ENCODE results near the gene SGPP1. TPM values are rescaled to one million over a fixed set of nuclear protein-coding genes. Genes with fewer than 3 reads are reported as not detected.

Gene SGPP1
- total and polyA plus RNA-seq, 10 of the 15 experiments (the other 5 are each of a cell fraction or from before 2014, with no cell fraction given), result 3.5 to 37.7 (median 25.5) TPM

- no peak for TF ChIP-seq DPF2 (IDR thresholded peaks at IDR 0.05)
- TF ChIP-seq IKZF2 (IDR thresholded peaks at IDR 0.05), result peak; percentile 90 to 92
- TF ChIP-seq NBN (IDR thresholded peaks at IDR 0.05), result peak; percentile 56; the same call in 1 of the 2 replicates
- peak; percentile 77 for TF ChIP-seq JUNB (IDR thresholded peaks at IDR 0.05)
- no peak for TF ChIP-seq YY1 (IDR thresholded peaks at IDR 0.05; ENCODE audit: low read depth, low read length)
- TF ChIP-seq ZNF24 (IDR thresholded peaks at IDR 0.05), result no peak
- peak; percentile 53; the same call in 1 of the 2 replicates for TF ChIP-seq NFIC (IDR thresholded peaks at IDR 0.05; ENCODE audit: low read depth, low read length)
- peak; percentile 42; the same call in 1 of the 2 replicates for TF ChIP-seq ATF7 (IDR thresholded peaks at IDR 0.05; ENCODE audit: low read depth)
- TF ChIP-seq SREBF2 (IDR thresholded peaks at IDR 0.05; ENCODE audit: low read length), result no peak
- no peak for TF ChIP-seq POU2F2 (IDR thresholded peaks at IDR 0.05; ENCODE audit: borderline replicate concordance, low read depth, low read length)
- TF ChIP-seq MLLT1 (IDR thresholded peaks at IDR 0.05), result 0 out of 2 replicates have a peak, but pooled peaks have one; percentile 10
- no peak for TF ChIP-seq USF2 (IDR thresholded peaks at IDR 0.05; ENCODE audit: borderline replicate concordance, low read depth, low read length)
- TF ChIP-seq HDGF (IDR thresholded peaks at IDR 0.05), result no peak
- TF ChIP-seq MEF2B (IDR thresholded peaks at IDR 0.05; ENCODE audit: partially characterized antibody, poor library complexity, severe bottlenecking), result peak; percentile 76
- TF ChIP-seq IRF3 (IDR thresholded peaks at IDR 0.05), result no peak
- no peak for TF ChIP-seq JUND (IDR thresholded peaks at IDR 0.05; ENCODE audit: low read depth, low read length)
- no peak for TF ChIP-seq LARP7 (IDR thresholded peaks at IDR 0.05)
- TF ChIP-seq FOXM1 (IDR thresholded peaks at IDR 0.05; ENCODE audit: low read depth, low read length), result peak; percentile 63; the same call in 1 of the 2 replicates
- TF ChIP-seq TBL1XR1 (IDR thresholded peaks at IDR 0.05; ENCODE audit: low read depth, low read length), result peak; percentile 72
- no peak for TF ChIP-seq CTCF (IDR thresholded peaks at IDR 0.05 in 2 of 3, conservative IDR thresholded peaks at IDR 0.05 in 1 of 3; ENCODE audit: control insufficient read depth in 2 of 3, extremely low read depth in 1 of 3, insufficient read depth in 1 of 3, low read depth in 3 of 3, low read length in 3 of 3)
- no peak for TF ChIP-seq GATAD2B (conservative IDR thresholded peaks at IDR 0.05; ENCODE audit: low read depth)
- TF ChIP-seq STAT1 (conservative IDR thresholded peaks at IDR 0.05), result no peak; the same call in 1 of the 2 replicates
- TF ChIP-seq CHD4 (IDR thresholded peaks at IDR 0.05), result no peak
- TF ChIP-seq SP1 (IDR thresholded peaks at IDR 0.05; ENCODE audit: low read depth, low read length), result peak; percentile 30
- TF ChIP-seq STAT3 (IDR thresholded peaks at IDR 0.05; ENCODE audit: low read depth, low read length), result no peak
- TF ChIP-seq ASH2L (IDR thresholded peaks at IDR 0.05; ENCODE audit: borderline replicate concordance, low read depth), result peak; percentile 67; the same call in 1 of the 2 replicates
- TF ChIP-seq SIX5 (IDR thresholded peaks at IDR 0.05; ENCODE audit: low read depth, low read length, severe bottlenecking), result peak; percentile 13
- no peak for TF ChIP-seq EZH2 (IDR thresholded peaks at IDR 0.05; ENCODE audit: borderline replicate concordance, control insufficient read depth, low read depth, low read length)
These were observed 9.7 kb upstream of the SGPP1 start (continued) for GRCh38 chr14:63737582-63738006.
